ENCODE results near the gene SORCS2. TPM values are rescaled to one million over a fixed set of nuclear protein-coding genes. Genes with fewer than 3 reads are reported as not detected.

SORCS2 gene
- polyA plus RNA-seq, 1 donor (not counting 4 experiments of a cell fraction or from before 2014, with no cell fraction given): 0.09 TPM

DNA sequence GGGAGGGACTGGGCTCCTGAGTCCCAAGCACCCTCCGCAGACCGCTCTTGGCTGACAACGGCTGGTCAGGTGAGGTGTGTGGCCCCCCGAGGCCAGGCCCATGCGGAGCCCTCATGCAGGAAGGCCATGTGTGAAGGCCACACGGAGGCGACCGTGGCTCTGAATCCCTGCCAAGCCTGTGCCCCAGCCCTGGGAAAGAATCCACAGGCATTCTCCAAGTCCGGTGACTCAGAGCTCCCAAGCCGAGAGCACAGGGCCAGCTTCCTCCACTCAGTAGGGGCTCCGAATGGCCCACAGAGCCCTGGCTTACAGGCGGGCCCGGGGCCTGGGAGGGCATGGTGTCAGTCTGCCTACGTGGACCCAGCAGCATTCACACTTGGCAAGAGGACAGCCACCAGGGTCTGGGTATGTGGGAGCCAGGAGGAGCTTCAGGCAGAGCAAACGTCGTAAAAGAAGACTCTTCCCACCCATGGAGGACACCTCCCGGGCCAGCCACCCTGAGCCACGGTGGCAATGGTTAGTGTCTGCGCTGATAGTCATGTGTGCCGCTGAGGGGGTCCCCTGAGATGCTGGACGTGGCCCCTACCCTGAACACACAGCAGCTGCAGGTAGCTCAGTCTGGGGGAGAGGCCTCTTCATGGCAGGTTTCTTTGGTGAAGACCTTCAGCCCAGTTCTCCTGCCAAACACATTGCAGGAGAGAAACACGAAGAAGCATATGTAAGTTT, 136.7 kb downstream of the SORCS2 start:
- FAIRE-seq (no peak), DNase-seq (ENCODE audit: low read depth, low spot score) (no peak)
- Histone ChIP-seq H3K27me3 (ENCODE audit: control insufficient read depth, extremely low read depth, insufficient read depth, low read length) (peaks cover 20% of the 10 kb centered on the region), H4K20me1 (ENCODE audit: control insufficient read depth, extremely low read depth, insufficient read depth, low read length) (peaks cover 3% of the 10 kb centered on the region), H3K27ac (ENCODE audit: control insufficient read depth, insufficient read depth, low read length) (no peak overlapping the region), H2AFZ (ENCODE audit: control insufficient read depth, low read length) (no peak overlapping the region), H3K9me3 (ENCODE audit: control insufficient read depth, low read depth, low read length) (no peaks in the 10 kb centered on the region), H3K9ac (ENCODE audit: control insufficient read depth, extremely low read depth, insufficient read depth, low read length) (no peak overlapping the region), H3K4me2 (ENCODE audit: control insufficient read depth, extremely low read depth, insufficient read depth, low read depth, low read length) (no peak overlapping the region), H3K9me1 (ENCODE audit: control insufficient read depth, extremely low read depth, insufficient read depth, low read length) (no peaks in the 10 kb centered on the region), H3K36me3 (ENCODE audit: control insufficient read depth in 2 of 2, extremely low read depth in 1 of 2, insufficient read depth in 2 of 2, low read length in 2 of 2) (no peaks in the 10 kb centered on the region), H3K79me2 (ENCODE audit: control insufficient read depth, insufficient read depth, low read length) (no peaks in the 10 kb centered on the region), H3K4me3 (ENCODE audit: control insufficient read depth in 2 of 3, extremely low read depth in 1 of 3, insufficient read depth in 2 of 3, low read depth in 1 of 3, low read length in 3 of 3) (no peak overlapping the region), H3K4me1 (ENCODE audit: control insufficient read depth, extremely low read depth, insufficient read depth, low read length) (no peaks in the 10 kb centered on the region)
- dilution Hi-C loops (cut with MboI; ENCODE audit: extremely low pct_ligation_motif_present, low sequenced_read_pairs): no loop called here
- no peak for TF ChIP-seq EZH2 (IDR thresholded peaks at IDR 0.05; ENCODE audit: low read length)
- TF ChIP-seq, protein P1, sequence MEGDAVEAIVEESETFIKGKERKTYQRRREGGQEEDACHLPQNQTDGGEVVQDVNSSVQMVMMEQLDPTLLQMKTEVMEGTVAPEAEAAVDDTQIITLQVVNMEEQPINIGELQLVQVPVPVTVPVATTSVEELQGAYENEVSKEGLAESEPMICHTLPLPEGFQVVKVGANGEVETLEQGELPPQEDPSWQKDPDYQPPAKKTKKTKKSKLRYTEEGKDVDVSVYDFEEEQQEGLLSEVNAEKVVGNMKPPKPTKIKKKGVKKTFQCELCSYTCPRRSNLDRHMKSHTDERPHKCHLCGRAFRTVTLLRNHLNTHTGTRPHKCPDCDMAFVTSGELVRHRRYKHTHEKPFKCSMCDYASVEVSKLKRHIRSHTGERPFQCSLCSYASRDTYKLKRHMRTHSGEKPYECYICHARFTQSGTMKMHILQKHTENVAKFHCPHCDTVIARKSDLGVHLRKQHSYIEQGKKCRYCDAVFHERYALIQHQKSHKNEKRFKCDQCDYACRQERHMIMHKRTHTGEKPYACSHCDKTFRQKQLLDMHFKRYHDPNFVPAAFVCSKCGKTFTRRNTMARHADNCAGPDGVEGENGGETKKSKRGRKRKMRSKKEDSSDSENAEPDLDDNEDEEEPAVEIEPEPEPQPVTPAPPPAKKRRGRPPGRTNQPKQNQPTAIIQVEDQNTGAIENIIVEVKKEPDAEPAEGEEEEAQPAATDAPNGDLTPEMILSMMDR (optimal IDR thresholded peaks at IDR 0.05 in 1 of 3, IDR thresholded peaks at IDR 0.05 in 1 of 3, conservative IDR thresholded peaks at IDR 0.05 in 1 of 3; ENCODE audit: extremely low read depth in 1 of 3, insufficient read depth in 2 of 3, low read length in 3 of 3): no peak

DNA sequence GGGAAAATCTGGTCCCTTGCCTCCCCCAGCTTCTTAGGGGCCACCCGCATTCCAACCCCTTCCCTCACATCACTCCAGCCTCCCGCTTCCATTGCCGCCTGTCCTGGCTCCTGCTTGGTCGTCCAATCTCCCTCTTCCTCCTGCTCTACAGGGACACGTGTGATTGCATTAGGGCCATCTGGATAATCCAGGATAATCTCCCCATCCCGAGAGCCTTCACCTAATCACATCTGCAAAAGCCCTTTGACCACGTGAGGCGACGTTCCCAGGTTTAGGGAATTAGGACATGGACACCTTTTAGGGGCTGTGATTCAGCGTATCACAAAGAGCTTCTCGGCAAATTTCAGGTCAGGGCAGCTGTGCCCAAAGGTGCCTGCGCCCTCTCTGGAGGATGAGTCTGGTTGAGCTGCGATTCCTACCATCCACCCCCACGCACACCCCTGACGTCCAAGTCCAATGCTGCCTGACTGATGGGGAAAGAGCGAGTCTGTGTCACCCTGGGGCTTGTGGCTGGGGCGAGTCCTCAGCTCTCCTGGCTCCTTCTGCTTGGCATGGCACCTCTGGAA, 137.8 kb downstream of the SORCS2 start:
- Histone ChIP-seq H3K27me3 (ENCODE audit: control insufficient read depth, extremely low read depth, insufficient read depth, low read length) (peaks cover 20% of the 10 kb centered on the region), H3K4me1 (ENCODE audit: control insufficient read depth, extremely low read depth, insufficient read depth, low read length) (peaks cover 2% of the 10 kb centered on the region), H3K27ac (ENCODE audit: control insufficient read depth, insufficient read depth, low read length) (no peak overlapping the region), H3K9me3 (ENCODE audit: control insufficient read depth, low read depth, low read length) (no peaks in the 10 kb centered on the region), H3K36me3 (ENCODE audit: control insufficient read depth in 2 of 2, extremely low read depth in 1 of 2, insufficient read depth in 2 of 2, low read length in 2 of 2) (no peaks in the 10 kb centered on the region), H4K20me1 (ENCODE audit: control insufficient read depth, extremely low read depth, insufficient read depth, low read length) (peaks cover 3% of the 10 kb centered on the region), H3K9me1 (ENCODE audit: control insufficient read depth, extremely low read depth, insufficient read depth, low read length) (no peaks in the 10 kb centered on the region), H3K4me2 (ENCODE audit: control insufficient read depth, extremely low read depth, insufficient read depth, low read depth, low read length) (no peak overlapping the region), H2AFZ (ENCODE audit: control insufficient read depth, low read length) (no peak overlapping the region), H3K79me2 (ENCODE audit: control insufficient read depth, insufficient read depth, low read length) (no peaks in the 10 kb centered on the region), H3K4me3 (ENCODE audit: control insufficient read depth in 2 of 3, extremely low read depth in 1 of 3, insufficient read depth in 2 of 3, low read depth in 1 of 3, low read length in 3 of 3) (no peak overlapping the region), H3K9ac (ENCODE audit: control insufficient read depth, extremely low read depth, insufficient read depth, low read length) (no peak overlapping the region)
- dilution Hi-C loops (cut with MboI; ENCODE audit: extremely low pct_ligation_motif_present, low sequenced_read_pairs): no loop called here
- DNase-seq (ENCODE audit: low read depth, low spot score): no peak
- TF ChIP-seq, protein P1 (optimal IDR thresholded peaks at IDR 0.05 in 1 of 3, IDR thresholded peaks at IDR 0.05 in 1 of 3, conservative IDR thresholded peaks at IDR 0.05 in 1 of 3; ENCODE audit: extremely low read depth in 1 of 3, insufficient read depth in 2 of 3, low read length in 3 of 3): no peak
- TF ChIP-seq EZH2 (IDR thresholded peaks at IDR 0.05; ENCODE audit: low read length): no peak
- no peak for FAIRE-seq

All from keratinocyte (primary cell).